IMR-90 (cell line): Measurements from ENCODE around the gene NCS1. TPM values are rescaled to one million over a fixed set of nuclear protein-coding genes. Genes with fewer than 3 reads are reported as not detected.

Experiments
- BHLHE40 ChIP-seq: fragments of 150-350 bp; IDR thresholded peaks from 2 replicates; pipeline ENCODE4 v1.6.1; 2016; ENCODE audit warnings: mild to moderate bottlenecking, low read depth, low read length
- CHD1 ChIP-seq: IDR thresholded peaks from 2 replicates; pipeline ENCODE4 v1.6.1; 2012; ENCODE audit warnings: low read depth, low read length, improper control_type of control experiment
- ELK1 ChIP-seq: fragments of 150-350 bp; IDR thresholded peaks from 2 replicates; pipeline ENCODE4 v1.6.1; 2016; ENCODE audit warnings: low read depth, mild to moderate bottlenecking, low read length, moderate library complexity, borderline replicate concordance
- FOS ChIP-seq: fragments of 150-350 bp; IDR thresholded peaks from 2 replicates; pipeline ENCODE4 v1.6.1; 2016; ENCODE audit warnings: low read depth, low read length
- MAFK ChIP-seq: IDR thresholded peaks from 2 replicates; pipeline ENCODE4 v1.6.1; 2012; ENCODE audit warnings: low read depth, low read length, improper control_type of control experiment
- RFX5 ChIP-seq: IDR thresholded peaks from 2 replicates; pipeline ENCODE4 v1.8.0; 2012; ENCODE audit warnings: low read depth, mild to moderate bottlenecking, low read length, moderate library complexity
- SMC3 ChIP-seq: fragments of 150-350 bp; IDR thresholded peaks from 2 replicates; pipeline ENCODE4 v1.6.1; 2016; ENCODE audit warnings: low read depth, mild to moderate bottlenecking, antibody characterized with exemption, low read length, moderate library complexity
- polyA plus RNA-seq, 3 experiments: library from polyadenylated mRNA; depleted of rRNA; stranded (reverse); fragments of >200 nt; gene quantifications; 2 replicates each; pipeline ENCODE4 v1.2.3, GENCODE V29; 2012; ENCODE audit warnings: low replicate concordance in 1 of 3
- total RNA-seq: library from RNA; depleted of rRNA; stranded (reverse); fragments of >200 nt; gene quantifications from 2 replicates; pipeline ENCODE4 v1.2.3, GENCODE V29; 2012

The NCS1 gene
- total and polyA plus RNA-seq, 2 of the 4 experiments (the other 2 are of a cell fraction): 41.0 to 60.5 TPM

- no peak for TF ChIP-seq ELK1
- no peak for TF ChIP-seq SMC3
- TF ChIP-seq MAFK: no peak
- no peak for TF ChIP-seq BHLHE40
- TF ChIP-seq FOS: no peak
- no peak for TF ChIP-seq RFX5
- no peak for TF ChIP-seq CHD1
These were observed 93.4 kb downstream of the NCS1 start, which contains the start of gene HMCN2 (continued) for GRCh38 chr9:130265431-130266235.
